Fibroblast of upper back skin (primary cell): ENCODE measurements around the gene SMAD6.

ENCODE experiments used
- DNase-seq: peaks from one replicate; pipeline ENCODE4 v3.0.0-alpha.2; 2013

SMAD6 gene

DNA sequence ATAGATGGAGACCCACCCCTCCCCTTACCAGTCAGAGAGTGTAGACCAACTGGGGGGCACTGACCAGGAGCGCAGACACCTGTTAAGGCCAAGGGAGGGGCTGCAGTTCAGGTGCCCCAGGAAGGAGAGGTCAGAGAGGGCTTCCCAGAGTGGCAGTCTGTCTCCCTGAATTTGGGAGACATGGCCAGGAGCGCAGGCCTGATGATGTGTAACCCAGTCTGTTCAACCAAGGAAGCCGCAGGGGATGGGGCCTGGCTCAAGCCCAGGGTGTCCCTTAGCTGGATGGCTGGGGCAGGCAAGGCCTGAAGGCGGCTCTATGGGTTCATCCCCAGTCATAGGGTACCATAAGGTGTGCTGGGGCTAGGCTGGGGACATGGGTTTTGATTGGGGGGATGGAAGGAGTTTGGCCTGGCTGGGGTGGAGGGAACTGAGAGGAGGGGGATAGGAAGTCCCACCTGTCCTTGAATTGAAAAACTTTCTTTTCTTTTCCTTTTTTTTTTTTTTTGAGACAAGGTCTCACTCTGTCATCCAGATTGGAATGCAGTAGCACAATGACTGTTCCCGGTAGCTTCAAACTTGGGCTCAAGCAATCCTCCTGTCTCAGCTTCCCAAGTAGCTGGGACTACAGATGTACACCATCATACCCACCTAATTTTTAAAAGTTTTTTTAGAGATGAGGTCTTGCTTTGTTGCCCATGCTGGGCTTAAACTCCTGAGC is 75.7 kb downstream of the SMAD6 start:
- DNase-seq = no peak

DNA sequence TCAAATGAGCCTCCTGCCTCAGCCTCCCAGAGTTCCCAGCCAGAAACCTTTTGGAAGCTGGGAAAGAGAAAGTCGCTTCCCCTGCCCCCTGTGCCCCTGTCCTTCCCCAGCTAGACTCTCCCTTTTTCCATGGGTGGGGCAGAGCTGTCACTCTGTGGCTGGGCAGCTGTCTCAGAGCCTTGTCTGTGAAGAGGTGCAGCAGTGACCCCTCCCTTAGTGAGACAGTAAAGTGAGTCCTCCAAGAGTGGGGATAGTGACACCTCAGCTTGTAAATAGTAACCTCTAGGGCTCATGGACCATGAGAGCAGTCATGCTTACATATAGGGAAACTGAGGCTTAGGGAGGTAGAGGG is 76.3 kb downstream of the SMAD6 start:
- DNase-seq = no peak

DNA sequence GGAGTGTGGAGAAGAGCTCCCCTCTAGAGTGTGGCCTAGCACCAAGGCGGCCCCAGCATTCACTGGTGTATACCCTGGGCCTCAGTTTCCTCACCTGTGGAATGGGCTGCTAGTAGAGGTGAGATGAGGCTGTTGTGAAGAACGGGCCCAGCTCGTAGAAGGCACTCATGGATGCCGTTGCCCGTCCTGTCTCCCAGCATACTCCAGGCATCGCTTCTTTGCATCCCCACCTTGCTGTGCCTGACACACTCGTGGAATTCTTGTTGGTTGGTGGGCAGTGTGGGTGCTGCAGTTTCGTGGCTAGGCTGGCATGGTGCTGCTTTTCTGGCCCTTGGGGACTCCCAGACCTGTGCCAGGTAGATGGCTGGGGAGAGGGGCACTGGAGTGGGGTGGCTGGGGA is 76.7 kb downstream of the SMAD6 start:
- no peak for DNase-seq

DNA sequence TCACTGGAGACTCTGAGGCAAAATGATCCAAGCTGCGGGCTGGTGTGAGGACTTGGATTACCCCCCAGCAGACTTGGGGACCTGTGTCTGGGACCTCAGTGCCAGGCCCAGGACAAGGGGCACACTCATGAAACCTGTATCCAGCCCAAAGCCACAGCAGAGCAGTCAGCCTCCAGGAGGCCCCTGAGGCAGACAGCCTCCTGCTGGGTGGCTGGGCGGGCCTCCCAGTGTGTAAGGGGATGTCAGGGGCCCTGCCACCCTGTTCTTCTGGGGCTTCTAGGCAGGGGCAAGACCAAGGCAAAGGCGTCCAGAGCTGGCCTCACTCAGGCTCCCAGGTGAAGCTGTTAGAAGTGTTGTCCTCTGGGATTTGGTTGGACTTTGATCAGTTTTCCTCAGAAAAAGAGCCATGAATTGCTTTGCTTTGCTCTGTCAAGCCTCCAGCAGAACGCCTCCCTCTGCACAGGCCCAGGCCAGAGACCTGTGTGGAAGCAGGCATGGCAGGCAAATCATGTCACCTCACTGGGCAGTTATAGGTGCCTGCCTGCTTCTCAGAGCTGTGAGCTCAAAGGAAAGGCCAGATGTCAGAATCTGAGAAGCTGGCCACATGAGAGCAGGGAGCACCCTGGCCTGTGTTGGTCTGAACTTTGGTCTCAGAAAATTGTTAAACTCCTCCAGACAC is 77.4 kb downstream of the SMAD6 start:
- DNase-seq = no peak

DNA sequence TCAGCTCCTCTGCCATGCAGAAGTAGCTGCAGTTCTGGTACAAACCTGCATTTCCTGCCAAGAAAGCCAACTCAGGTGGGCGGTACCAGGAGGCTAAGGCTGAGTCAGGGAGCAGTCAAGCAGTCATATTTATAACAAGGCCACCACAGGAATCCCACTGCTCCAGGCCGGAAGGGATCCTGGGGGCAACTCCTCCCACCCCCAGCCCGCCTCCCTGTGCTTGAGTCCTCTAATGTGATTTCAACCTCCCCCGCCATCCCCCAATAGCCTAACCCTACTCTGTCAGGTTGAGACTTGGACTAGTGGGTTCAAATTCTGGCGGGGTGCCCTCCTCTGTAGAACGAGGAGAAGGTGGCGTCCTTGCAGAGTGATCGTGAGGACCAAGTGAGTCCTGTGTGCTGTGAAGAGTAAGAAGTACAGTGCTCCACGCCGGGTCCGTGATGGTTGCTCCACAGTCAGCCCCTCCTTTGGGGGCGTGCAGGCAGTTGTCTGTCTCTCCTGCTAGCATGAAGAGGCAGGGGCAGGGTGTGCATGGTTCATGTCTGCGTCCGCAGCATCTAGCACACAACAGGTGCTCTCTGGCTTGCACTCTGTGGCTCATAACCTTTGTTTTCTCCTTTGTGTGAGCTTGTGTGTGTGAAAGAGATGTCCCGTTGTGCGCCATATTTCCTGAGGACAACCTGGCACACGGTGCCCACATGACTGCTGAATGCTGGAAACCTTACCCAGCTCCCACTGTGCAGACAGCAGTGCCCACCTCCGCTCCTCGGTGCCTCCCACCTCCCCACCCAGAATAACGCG is 78.3 kb downstream of the SMAD6 start:
- peak; percentile 89 for DNase-seq

DNA sequence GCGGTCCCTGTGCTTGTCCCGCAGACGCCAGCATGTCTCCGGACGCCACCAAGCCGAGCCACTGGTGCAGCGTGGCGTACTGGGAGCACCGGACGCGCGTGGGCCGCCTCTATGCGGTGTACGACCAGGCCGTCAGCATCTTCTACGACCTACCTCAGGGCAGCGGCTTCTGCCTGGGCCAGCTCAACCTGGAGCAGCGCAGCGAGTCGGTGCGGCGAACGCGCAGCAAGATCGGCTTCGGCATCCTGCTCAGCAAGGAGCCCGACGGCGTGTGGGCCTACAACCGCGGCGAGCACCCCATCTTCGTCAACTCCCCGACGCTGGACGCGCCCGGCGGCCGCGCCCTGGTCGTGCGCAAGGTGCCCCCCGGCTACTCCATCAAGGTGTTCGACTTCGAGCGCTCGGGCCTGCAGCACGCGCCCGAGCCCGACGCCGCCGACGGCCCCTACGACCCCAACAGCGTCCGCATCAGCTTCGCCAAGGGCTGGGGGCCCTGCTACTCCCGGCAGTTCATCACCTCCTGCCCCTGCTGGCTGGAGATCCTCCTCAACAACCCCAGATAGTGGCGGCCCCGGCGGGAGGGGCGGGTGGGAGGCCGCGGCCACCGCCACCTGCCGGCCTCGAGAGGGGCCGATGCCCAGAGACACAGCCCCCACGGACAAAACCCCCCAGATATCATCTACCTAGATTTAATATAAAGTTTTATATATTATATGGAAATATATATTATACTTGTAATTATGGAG is 79.1 kb downstream of the SMAD6 start:
- no peak for DNase-seq

DNA sequence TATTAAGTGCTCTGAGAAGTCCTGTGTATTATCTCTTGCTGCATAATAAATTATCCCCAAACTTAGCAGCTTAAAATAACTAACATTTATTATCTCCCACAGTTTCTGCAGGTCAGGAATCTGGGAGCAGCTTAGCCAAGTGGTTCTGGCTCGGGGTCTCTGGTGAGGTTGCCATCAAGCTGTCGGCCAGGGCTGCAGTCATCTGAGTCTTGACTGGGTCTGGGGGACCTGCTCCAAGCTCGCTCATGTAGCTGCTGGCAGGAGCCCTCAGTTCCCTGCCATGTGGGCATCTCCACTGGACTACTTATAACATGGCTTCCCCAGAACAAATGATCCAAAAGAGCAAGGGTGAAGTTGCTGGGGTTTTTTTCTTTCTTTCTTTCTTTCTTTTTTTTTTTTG is 80.7 kb downstream of the SMAD6 start:
- DNase-seq = no peak

DNA sequence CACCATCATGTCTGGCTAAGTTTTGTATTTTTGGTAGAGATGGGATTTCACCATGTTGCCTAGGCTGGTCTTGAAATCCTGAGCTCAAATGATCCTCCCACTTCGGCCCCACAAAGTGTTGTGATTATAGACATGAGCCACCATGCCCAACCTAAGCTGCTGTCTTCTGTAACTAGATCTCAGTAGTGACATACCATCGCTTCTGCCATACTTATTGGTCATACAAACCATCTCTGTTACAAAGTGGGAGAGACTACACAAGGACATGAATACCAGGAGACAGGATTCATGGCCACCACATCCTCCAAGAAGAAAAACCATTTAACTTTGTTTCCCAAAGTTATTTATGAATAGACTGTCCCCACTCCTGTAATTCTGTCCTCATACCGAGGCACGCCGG is 81.3 kb downstream of the SMAD6 start:
- no peak for DNase-seq

DNA sequence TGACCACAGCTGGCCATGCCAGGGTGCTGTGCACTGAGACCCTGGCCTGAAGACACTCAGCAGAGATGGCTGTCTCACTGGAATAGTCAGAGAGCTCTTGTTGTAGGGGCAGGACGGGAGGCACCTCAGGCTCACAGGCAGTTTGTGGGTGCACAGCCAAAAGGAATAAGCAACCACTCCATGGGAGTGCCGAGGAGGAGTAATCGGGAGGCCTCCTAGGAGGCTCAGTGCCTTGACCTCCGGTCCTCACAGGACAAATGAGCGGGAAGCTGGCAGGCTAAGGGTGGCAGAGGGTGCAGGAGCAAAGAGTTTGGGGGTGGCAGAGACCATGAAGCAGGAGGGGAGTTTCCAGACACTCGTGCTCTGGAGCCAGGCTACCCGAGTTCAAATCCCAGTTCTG is 81.7 kb downstream of the SMAD6 start:
- no peak for DNase-seq

DNA sequence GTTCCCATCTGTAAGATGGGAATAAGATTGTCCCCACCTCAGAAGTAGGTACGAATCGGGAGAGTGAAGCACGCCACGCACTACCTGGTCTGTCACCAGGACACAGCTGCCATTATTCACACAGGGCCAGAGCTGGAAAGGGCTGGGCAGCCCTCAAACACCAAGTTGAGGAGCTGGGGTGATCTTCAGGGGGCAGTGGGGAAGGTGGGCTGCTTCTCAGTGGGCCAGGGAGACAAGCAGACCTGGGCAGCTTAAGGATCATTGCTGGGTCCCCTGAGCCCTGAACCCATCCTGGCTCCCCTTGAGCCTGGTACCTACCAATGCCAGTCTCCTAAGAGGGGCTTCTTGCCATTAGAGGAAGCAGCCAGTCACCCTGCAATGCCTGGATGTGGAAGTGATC is 82.1 kb downstream of the SMAD6 start:
- no peak for DNase-seq

DNA sequence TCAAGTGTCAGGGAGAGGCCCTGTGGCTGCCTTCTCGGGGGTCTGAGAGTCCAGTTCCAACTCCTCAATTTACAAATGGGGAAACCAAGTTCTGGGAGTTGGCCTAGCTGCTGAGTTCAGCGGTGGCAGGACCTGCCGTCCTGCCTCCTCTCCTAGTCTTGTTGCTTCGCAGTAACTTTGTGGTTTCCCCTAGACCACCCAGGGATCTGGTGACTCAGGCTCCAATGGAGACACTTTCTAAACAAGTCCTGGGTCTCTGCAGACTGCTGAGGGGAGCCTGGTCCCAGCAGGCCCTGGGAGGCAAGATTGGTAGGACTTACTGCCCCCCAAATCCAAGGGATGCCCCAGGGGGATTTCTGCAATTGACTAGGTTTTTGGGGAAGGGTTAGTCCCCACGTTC is 83.6 kb downstream of the SMAD6 start:
- DNase-seq = peak; percentile 88

DNA sequence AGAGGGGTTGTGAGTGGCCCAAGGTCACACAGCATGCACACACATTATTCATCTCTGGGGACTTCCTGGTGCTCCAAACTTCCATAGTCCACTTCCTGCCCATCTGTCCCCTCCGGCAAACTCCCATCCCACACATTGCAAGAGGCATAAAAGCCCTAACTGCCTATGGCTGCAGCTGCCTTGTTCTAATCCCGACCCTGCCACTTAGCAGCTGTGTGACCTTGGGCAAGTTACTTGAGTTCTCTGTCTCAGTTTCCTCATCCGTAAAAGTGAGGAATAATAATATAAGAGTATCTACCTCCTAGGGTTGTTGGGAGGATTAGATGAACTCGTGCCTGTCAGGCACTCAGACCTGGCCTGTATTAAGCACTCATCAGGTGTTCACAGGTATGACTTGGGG is 84.2 kb downstream of the SMAD6 start:
- DNase-seq = no peak

DNA sequence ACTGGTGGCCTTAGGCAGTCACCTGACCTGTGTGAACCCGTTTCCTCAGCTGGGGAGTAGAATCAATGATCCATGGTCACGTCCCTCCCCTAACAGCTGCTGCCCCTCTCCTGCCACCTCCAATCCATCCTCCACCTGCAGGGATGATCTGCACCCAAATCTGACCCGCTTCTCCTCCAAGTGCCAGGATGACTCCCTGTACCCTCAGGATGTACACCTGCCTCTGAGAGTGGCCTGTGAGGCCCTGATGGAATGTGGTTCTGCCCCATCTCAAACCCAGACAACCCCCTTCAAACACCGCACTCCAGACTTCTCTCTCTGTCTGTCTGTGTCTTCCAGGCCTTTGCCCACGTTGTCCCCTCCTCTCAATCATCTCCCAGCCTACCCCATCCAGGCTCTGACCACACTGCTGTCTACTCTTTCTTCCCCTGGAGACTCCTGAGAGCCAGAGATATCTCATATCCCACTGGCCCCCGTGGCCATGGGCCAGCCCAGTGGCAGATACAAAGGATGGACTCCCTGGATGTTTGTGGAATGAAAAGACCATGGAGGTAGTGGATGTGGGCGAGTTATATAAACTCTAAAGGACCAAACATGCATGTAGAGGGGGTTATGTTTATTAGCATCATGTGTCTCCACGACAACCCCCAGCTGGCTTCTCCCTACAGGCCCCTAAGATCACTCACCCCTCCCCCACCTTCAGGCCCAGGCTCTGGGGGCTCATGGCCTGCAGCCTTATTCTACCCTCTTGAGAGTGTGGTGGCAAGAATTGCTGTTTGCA is 84.9 kb downstream of the SMAD6 start:
- DNase-seq = peak; percentile 43

DNA sequence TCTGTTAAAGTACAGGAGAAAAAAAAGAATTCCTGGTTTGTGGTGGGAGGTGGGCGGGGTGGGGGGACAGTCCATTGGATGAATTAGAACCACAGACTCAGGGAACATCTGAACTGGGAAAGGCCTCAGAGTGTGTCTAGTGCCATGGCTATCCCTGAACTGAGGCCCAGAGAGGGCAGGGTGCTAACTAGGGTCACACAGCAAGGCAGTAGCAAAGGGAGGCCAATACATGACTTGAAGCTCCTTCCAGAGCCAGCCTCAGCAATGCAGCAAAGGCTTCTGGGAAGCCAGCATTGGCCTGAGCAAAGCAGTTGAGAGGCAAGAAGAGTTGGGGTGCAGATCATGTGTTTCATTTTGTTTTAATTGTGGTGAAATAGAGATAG is 85.4 kb downstream of the SMAD6 start:
- no peak for DNase-seq

DNA sequence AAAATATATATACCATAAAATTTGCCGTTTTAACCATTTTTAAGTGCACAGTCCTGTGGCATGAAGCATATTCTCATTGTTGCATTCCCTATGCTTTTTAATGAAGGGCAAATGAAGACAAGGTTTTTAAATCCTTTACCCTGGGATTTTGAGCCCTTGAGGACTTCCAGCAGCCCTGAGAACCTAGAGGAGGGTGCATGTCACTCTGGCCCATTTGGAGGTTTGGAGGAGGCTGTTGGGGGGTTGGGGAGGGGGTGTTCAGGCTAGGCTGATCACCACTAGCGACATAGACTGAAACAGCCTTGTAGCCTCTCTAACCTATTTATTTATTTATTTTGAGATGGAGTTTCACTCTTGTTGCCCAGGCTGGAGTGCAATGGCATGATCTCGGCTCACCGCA is 86.0 kb downstream of the SMAD6 start:
- DNase-seq = no peak

DNA sequence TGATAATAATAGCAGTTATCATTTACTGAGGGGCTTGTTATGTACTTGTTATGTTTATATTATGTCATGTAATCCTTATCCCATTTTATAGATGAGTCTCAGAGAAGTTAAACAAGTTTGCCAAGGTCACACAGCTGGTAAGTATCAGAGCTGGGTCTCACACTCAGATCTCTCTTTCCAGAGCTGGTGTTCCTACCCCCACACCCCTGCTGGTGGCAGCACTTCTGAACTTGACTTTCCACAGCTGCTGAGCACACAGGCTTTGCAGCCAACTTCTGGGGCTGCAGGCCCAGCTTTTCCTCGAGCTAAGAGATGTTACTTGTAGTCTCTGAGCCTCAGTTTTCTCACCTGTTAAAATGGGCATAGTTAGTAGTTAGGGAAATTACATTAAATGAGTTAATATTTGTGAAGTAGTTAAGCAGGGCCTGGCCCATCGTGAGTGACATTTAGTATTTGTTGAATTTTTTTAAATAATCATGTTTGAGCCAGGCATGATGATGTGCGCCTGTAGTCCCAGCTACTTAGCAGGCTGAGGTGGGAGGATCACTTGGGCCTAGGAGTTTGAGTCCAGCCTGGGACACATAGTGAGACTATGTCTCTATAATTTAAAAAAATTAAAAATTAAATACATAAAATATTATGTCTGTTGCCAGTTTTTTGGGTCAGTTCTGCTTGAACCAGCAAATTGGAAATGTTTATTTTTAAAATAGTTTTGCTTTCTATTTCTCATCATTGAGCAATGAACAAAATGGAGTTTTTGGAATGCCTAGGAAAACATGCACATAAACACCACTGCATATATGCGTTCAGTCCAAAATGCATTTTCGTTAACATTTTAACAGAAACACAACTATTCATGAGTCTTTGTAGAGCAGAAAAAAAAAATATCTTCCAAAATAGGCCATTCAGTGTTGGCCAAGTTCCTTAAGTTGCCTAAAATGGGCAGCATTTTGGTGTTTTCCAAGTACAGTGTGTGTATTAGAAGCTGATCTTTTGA is 87.3 kb downstream of the SMAD6 start:
- DNase-seq = peak; percentile 80

DNA sequence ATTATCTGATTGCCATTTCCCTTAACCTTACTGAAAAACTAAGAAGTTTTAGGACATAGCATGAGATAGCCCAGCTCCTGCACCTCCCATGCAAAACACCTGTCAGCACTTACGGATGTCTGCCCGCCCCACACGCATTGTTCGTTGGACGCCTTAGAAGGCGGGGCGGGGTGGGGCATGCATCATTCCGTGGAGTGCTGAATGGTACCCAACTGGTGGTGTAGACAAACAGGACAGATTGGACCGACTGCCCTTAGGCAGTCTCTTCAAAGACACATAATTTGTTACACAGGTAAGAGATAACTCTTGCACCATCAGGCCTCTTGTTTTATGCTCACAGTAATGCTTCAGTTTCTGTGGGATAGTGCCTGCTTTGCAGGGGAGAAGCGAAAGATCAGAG is 93.8 kb downstream of the SMAD6 start:
- no peak for DNase-seq

DNA sequence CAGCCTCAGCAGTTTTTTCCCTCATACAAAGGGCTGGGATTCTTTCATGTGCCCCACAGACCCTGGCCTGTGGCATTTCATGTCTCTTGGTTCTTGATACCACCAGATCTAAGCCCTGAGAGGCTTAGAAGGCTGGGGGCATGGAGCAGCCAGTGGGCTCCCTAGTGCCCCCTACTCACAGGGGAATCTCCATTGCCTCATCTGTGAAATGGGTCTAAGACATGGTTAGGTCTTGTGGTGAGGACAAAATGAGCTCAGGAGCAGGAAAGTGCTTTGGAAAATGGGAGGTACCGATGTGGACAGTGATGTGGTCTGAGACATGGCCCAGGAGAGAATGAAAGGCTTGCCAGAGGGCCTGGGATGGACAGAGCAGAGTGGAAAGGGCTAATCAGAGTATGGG is 94.3 kb downstream of the SMAD6 start:
- no peak for DNase-seq

DNA sequence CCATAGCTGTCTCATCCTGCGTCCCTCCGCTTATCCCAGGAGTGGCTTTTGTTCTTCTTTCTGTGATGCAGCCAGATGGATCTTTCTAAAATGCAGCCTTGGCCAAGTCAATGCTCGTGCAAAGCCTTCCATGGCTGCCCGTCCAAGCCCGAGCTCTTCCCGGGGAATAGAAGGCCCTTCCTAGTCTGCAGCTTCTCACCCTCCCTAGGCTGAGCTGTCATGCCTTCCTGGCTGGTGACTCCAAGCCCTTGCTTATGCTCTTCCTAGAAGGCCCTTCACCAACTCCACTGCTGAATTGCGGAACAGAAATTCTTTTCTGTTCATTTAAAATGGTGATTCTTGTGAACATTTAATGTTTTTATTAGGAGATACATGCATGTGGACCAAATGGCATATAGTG is 95.9 kb downstream of the SMAD6 start:
- DNase-seq = no peak

DNA sequence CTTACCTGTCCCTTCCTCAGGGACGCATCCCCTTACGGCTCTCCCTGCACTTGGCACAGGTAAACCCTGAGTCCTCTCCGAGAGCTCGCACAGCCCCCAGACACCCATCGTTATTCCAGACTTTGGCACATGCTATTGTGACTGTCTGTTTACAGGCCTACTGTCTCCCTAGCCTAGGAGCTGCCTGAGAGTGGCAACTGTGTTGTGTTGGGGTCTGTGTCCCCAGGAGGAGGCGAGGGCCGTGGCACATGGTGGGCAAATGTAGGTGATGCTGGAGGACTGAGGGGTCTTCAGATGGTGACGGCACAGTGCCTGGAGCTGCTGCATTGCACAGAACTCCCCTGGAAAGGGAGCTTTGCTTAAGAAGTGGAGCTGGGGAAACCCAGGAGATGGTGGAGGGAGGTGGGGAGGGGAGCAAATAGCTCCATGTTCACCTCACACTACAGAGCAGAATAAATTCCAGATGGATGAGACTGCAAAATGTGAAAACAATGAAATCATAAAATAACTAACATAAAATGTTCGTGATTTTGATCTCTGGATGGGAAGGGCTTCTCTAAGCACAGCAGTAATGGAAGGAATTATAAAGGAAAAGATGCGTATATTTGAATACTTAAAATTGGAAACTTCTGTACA is 96.5 kb downstream of the SMAD6 start:
- DNase-seq = peak; percentile 84

DNA sequence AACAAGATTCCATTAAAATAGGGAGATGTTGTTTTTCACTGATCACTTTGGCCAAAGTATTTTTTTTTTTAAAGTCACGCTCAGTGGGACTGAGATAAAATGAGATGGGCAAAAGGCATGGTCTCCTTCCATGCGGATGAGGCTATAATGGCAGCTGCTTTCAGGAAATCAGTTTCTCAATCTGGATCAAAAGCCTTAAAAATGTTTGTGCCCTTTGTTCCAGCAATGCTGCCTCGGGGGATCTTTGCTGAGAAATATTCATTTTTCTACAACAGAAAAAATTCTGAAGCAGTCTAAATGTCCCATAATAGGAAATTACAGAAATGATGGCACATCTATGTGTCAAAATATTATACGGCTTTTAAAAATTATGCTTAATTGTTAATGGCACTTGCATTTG is 97.2 kb downstream of the SMAD6 start:
- no peak for DNase-seq
